ENCODE measurements around the gene RACK1. TPM values are rescaled to one million over a fixed set of nuclear protein-coding genes. Genes with fewer than 3 reads are reported as not detected.

RACK1 gene
- total and polyA plus RNA-seq, 2 of the 13 experiments (the other 11 are each of a cell fraction or from before 2014, with no cell fraction given): 2,514 to 6,141 TPM

DNA sequence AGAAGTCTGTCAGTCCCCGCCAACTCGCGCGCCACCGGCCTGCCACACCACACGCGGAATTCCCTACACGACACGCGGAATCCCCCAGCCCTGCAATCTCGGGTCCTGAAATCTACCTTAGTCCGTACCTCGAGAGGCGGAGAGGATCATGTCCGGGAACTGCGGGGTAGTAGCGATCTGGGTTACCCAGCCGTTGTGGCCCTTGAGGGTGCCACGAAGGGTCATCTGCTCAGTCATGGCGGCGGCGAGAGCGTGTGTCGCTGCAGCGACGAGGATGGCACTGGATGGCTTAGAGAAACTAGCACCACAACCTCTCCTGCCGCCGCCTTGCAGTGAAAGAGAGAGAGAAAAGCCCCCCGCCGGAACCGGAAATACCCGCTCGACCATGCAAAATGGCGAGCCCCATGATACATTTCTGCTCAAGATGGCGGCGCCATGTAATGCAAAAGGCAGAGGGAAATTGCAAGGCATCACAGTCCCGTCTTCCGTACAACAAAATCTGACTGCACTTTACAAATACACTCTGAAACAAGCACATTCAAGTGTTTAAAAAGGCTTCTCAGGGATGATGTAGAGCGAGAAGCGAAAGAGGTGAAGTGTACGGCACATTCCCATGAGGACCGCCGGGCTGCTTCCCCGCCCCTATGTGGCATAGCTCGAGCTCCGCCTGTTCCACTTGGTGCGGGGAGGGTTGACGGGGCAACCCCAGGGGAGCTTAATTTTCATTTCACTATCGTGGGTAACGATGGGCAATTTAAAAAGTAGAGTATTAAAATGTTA, at the start of gene RACK1 (continued):
- TF ChIP-seq ZNF577 (CRISPR knock-in tag; IDR thresholded peaks at IDR 0.05; ENCODE audit: borderline replicate concordance, low read depth): no peak
- TF ChIP-seq, protein P1, sequence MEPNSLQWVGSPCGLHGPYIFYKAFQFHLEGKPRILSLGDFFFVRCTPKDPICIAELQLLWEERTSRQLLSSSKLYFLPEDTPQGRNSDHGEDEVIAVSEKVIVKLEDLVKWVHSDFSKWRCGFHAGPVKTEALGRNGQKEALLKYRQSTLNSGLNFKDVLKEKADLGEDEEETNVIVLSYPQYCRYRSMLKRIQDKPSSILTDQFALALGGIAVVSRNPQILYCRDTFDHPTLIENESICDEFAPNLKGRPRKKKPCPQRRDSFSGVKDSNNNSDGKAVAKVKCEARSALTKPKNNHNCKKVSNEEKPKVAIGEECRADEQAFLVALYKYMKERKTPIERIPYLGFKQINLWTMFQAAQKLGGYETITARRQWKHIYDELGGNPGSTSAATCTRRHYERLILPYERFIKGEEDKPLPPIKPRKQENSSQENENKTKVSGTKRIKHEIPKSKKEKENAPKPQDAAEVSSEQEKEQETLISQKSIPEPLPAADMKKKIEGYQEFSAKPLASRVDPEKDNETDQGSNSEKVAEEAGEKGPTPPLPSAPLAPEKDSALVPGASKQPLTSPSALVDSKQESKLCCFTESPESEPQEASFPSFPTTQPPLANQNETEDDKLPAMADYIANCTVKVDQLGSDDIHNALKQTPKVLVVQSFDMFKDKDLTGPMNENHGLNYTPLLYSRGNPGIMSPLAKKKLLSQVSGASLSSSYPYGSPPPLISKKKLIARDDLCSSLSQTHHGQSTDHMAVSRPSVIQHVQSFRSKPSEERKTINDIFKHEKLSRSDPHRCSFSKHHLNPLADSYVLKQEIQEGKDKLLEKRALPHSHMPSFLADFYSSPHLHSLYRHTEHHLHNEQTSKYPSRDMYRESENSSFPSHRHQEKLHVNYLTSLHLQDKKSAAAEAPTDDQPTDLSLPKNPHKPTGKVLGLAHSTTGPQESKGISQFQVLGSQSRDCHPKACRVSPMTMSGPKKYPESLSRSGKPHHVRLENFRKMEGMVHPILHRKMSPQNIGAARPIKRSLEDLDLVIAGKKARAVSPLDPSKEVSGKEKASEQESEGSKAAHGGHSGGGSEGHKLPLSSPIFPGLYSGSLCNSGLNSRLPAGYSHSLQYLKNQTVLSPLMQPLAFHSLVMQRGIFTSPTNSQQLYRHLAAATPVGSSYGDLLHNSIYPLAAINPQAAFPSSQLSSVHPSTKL (CRISPR knock-in tag; IDR thresholded peaks at IDR 0.05): peak; percentile 66
- no peak for TF ChIP-seq ZNF253 (CRISPR knock-in tag; IDR thresholded peaks at IDR 0.05; ENCODE audit: borderline replicate concordance)
- TF ChIP-seq FOXC1 (CRISPR knock-in tag; IDR thresholded peaks at IDR 0.05; ENCODE audit: borderline replicate concordance): no peak
- TF ChIP-seq ZNF274 (CRISPR knock-in tag; IDR thresholded peaks at IDR 0.05): 0 out of 2 replicates have a peak, but pooled peaks have one; percentile 31
- TF ChIP-seq, protein P2, sequence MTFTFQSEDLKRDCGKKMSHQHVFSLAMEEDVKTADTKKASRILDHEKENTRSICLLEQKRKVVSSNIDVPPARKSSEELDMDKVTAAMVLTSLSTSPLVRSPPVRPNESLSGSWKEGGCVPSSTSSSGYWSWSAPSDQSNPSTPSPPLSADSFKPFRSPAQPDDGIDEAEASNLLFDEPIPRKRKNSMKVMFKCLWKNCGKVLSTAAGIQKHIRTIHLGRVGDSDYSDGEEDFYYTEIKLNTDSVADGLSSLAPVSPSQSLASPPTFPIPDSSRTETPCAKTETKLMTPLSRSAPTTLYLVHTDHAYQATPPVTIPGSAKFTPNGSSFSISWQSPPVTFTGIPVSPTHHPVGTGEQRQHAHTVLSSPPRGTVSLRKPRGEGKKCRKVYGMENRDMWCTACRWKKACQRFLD (CRISPR knock-in tag; IDR thresholded peaks at IDR 0.05; ENCODE audit: borderline replicate concordance): no peak
- TF ChIP-seq PCBP1 (IDR thresholded peaks at IDR 0.05; ENCODE audit: borderline replicate concordance, low read depth, low read length): no peak
- peak; percentile 59; the same call in 1 of the 2 replicates for TF ChIP-seq FOXK1 (CRISPR knock-in tag; IDR thresholded peaks at IDR 0.05; ENCODE audit: borderline replicate concordance, low read depth)
- 0 out of 2 replicates have a peak, but pooled peaks have one; percentile 54 for TF ChIP-seq ZNF780A (CRISPR knock-in tag; IDR thresholded peaks at IDR 0.05)
- TF ChIP-seq KDM4B (CRISPR knock-in tag; IDR thresholded peaks at IDR 0.05): peak; percentile 32; the same call in 1 of the 2 replicates
- TF ChIP-seq MXI1 (IDR thresholded peaks at IDR 0.05; ENCODE audit: borderline replicate concordance, low read depth, low read length): peak; percentile 69; the same call in 1 of the 3 replicates
- TF ChIP-seq ZNF18 (CRISPR knock-in tag; IDR thresholded peaks at IDR 0.05; ENCODE audit: insufficient replicate concordance): no peak
- no peak for TF ChIP-seq SP1 (IDR thresholded peaks at IDR 0.05)
- peak; percentile 54; the same call in 1 of the 2 replicates for TF ChIP-seq SP1 (CRISPR knock-in tag; IDR thresholded peaks at IDR 0.05)
- no peak for TF ChIP-seq SNRNP70 (IDR thresholded peaks at IDR 0.05; ENCODE audit: low read depth, low read length)
- TF ChIP-seq PHF21A (CRISPR knock-in tag; IDR thresholded peaks at IDR 0.05): no peak
- no peak for TF ChIP-seq ATRX (CRISPR knock-in tag; IDR thresholded peaks at IDR 0.05; ENCODE audit: borderline replicate concordance)
- TF ChIP-seq, protein P3, sequence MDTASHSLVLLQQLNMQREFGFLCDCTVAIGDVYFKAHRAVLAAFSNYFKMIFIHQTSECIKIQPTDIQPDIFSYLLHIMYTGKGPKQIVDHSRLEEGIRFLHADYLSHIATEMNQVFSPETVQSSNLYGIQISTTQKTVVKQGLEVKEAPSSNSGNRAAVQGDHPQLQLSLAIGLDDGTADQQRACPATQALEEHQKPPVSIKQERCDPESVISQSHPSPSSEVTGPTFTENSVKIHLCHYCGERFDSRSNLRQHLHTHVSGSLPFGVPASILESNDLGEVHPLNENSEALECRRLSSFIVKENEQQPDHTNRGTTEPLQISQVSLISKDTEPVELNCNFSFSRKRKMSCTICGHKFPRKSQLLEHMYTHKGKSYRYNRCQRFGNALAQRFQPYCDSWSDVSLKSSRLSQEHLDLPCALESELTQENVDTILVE (CRISPR knock-in tag; IDR thresholded peaks at IDR 0.05): peak; percentile 32
- TF ChIP-seq ZBTB38 (CRISPR knock-in tag; IDR thresholded peaks at IDR 0.05): no peak; the same call in 1 of the 2 replicates
- TF ChIP-seq NFE2L2 (IDR thresholded peaks at IDR 0.05; ENCODE audit: low read length): no peak
- TF ChIP-seq ZNF232 (CRISPR knock-in tag; IDR thresholded peaks at IDR 0.05; ENCODE audit: borderline replicate concordance): 0 out of 2 replicates have a peak, but pooled peaks have one; percentile 12
- peak; percentile 54; the same call in 1 of the 2 replicates for TF ChIP-seq ZSCAN25 (CRISPR knock-in tag; IDR thresholded peaks at IDR 0.05)

Measured in HepG2 (cell line).